WTC11 (cell line): ENCODE data around the gene PTPN5. TPM values are rescaled to one million over a fixed set of nuclear protein-coding genes. Genes with fewer than 3 reads are reported as not detected.

Source experiments
- ATAC-seq: fragments of 200-7000 bp; cut with Tn5 transposase; 2 replicates; pipeline ENCODE4 v1.10.0; 2021; ENCODE audit warnings: mild to moderate bottlenecking, moderate library complexity
- CTCF ChIA-PET: fragments of 300-600 bp; sonication (Branson Sonifier 250); formaldehyde crosslinking; loops from one replicate; lab custom pipeline; 2021; ENCODE audit warnings: antibody characterized with exemption; lab: Charles Lee
- POLR2A ChIA-PET: fragments of 350-600 bp; sonication (Branson Sonifier 250); formaldehyde crosslinking; loops from one replicate; lab custom pipeline; 2021; ENCODE audit warnings: antibody characterized with exemption; lab: Charles Lee
- DNase-seq: peaks from one replicate; pipeline ENCODE4 v3.0.0; 2021; ENCODE audit warnings: low spot score
- H3K27ac Mint-ChIP-seq: 2 replicates; pipeline ENCODE4 v1.8.0; 2021; ENCODE audit warnings: mixed read lengths
- H3K27me3 Mint-ChIP-seq: 2 replicates; pipeline ENCODE4 v1.8.0; 2021; ENCODE audit warnings: low read depth, mild to moderate bottlenecking, moderate library complexity, mixed read lengths
- H3K36me3 Mint-ChIP-seq: 2 replicates; pipeline ENCODE4 v1.8.0; 2021; ENCODE audit warnings: mixed read lengths
- H3K4me1 Mint-ChIP-seq: 2 replicates; pipeline ENCODE4 v1.8.0; 2022; ENCODE audit warnings: mixed read lengths
- H3K4me3 Mint-ChIP-seq: 2 replicates; pipeline ENCODE4 v1.8.0; 2021; ENCODE audit warnings: mild to moderate bottlenecking, moderate library complexity, mixed read lengths
- H3K9me3 Mint-ChIP-seq: 2 replicates; pipeline ENCODE4 v1.8.0; 2021; ENCODE audit warnings: mixed read lengths
- ARID4B ChIP-seq: sonication (generic); formaldehyde crosslinking; IDR thresholded peaks from 2 replicates; pipeline ENCODE4 v1.8.0; 2023; ENCODE audit warnings: missing genetic modification reagents, mild to moderate bottlenecking, borderline replicate concordance
- ATF2 ChIP-seq: sonication (generic); formaldehyde crosslinking; IDR thresholded peaks from 2 replicates; pipeline ENCODE4 v1.8.1; 2022; ENCODE audit warnings: low read depth, missing genetic modification reagents, borderline replicate concordance
- E2F5 ChIP-seq: sonication (generic); formaldehyde crosslinking; IDR thresholded peaks from 2 replicates; pipeline ENCODE4 v1.8.1; 2022; ENCODE audit warnings: mild to moderate bottlenecking, moderate library complexity, missing genetic modification reagents
- FOXJ3 ChIP-seq: sonication (generic); formaldehyde crosslinking; IDR thresholded peaks from 2 replicates; pipeline ENCODE4 v1.9.0; 2021; ENCODE audit warnings: missing genetic modification reagents, mild to moderate bottlenecking, borderline replicate concordance
- MAX ChIP-seq: sonication (generic); formaldehyde crosslinking; IDR thresholded peaks from 2 replicates; pipeline ENCODE4 v1.8.0; 2022; ENCODE audit warnings: mild to moderate bottlenecking, missing genetic modification reagents
- MLX ChIP-seq: sonication (generic); formaldehyde crosslinking; IDR thresholded peaks from 2 replicates; pipeline ENCODE4 v1.8.1; 2023; ENCODE audit warnings: mild to moderate bottlenecking, missing genetic modification reagents, moderate library complexity
- NFATC4 ChIP-seq: fragments of 250-450 bp; sonication (Bioruptor Pico); IDR thresholded peaks from 2 replicates; pipeline ENCODE4 v1.9.0; 2021; ENCODE audit warnings: mild to moderate bottlenecking
- PRDM15 ChIP-seq: sonication (generic); formaldehyde crosslinking; IDR thresholded peaks from 2 replicates; pipeline ENCODE4 v1.8.0; 2022; ENCODE audit warnings: missing genetic modification reagents
- RORB ChIP-seq: fragments of 250-450 bp; sonication (Bioruptor Pico); IDR thresholded peaks from 2 replicates; pipeline ENCODE4 v1.9.0; 2021; ENCODE audit warnings: mild to moderate bottlenecking
- TP53 ChIP-seq: sonication (generic); formaldehyde crosslinking; IDR thresholded peaks from 2 replicates; pipeline ENCODE4 v1.8.1; 2023; ENCODE audit warnings: mild to moderate bottlenecking, missing genetic modification reagents
- USF2 ChIP-seq: sonication (generic); formaldehyde crosslinking; IDR thresholded peaks from 2 replicates; pipeline ENCODE4 v1.8.1; 2023; ENCODE audit warnings: mild to moderate bottlenecking, missing genetic modification reagents, moderate library complexity
- ZNF138 ChIP-seq: sonication (generic); formaldehyde crosslinking; conservative IDR thresholded peaks from 2 replicates; pipeline ENCODE4 v1.8.1; 2022; ENCODE audit warnings: mild to moderate bottlenecking, moderate library complexity, missing genetic modification reagents
- ZNF232 ChIP-seq: sonication (generic); formaldehyde crosslinking; IDR thresholded peaks from 2 replicates; pipeline ENCODE4 v1.8.0; 2022; ENCODE audit warnings: mild to moderate bottlenecking, missing genetic modification reagents
- ZNF263 ChIP-seq: sonication (generic); formaldehyde crosslinking; IDR thresholded peaks from 2 replicates; pipeline ENCODE4 v1.8.1; 2022; ENCODE audit warnings: low read depth, mild to moderate bottlenecking, moderate library complexity, missing genetic modification reagents
- ZNF425 ChIP-seq: fragments of 250-450 bp; sonication (Bioruptor Pico); conservative IDR thresholded peaks from 2 replicates; pipeline ENCODE4 v1.9.0; 2021; ENCODE audit warnings: mild to moderate bottlenecking
- ZNF532 ChIP-seq: fragments of 250-450 bp; sonication (Bioruptor Pico); IDR thresholded peaks from 2 replicates; pipeline ENCODE4 v1.9.0; 2021; ENCODE audit warnings: mild to moderate bottlenecking, borderline replicate concordance
- total RNA-seq: library from RNA; stranded (reverse); gene quantifications from 3 replicates; pipeline ENCODE4 v1.2.3, GENCODE V29; 2021

PTPN5 gene
- total RNA-seq, 1 experiment from 2014 or later: 4.5 TPM

- TF ChIP-seq ARID4B (CRISPR knock-in tag) (no peak), RORB (CRISPR knock-in tag) (no peak), PRDM15 (CRISPR knock-in tag) (no peak), TP53 (CRISPR knock-in tag) (no peak), ATF2 (CRISPR knock-in tag) (no peak)
These were observed 61.6 kb downstream of the PTPN5 start (continued) for GRCh38 chr11:18730020-18730419.

- Mint-ChIP-seq H3K27ac (no peak overlapping the region), H3K9me3 (no peaks in the 10 kb centered on the region), H3K4me3 (no peak overlapping the region), H3K4me1 (peaks cover 18% of the 10 kb centered on the region), H3K27me3 (0 out of 2 replicates have a peak, but pooled peaks cover 6% of the 10 kb centered on the region), H3K36me3 (no peaks in the 10 kb centered on the region)
- DNase-seq (no peak), ATAC-seq (no peak)
- POLR2A ChIA-PET: no interaction called here
- CTCF ChIA-PET: interaction anchor here (1.0 to 3.3 kb wide), 4 partner anchors 8 to 35 kb away, joined by 4 to 28 read pairs (median 16); no protein-coding TSS in a partner anchor
- TF ChIP-seq E2F5 (CRISPR knock-in tag) (no peak), USF2 (CRISPR knock-in tag) (no peak), ZNF263 (CRISPR knock-in tag) (no peak), ZNF138 (CRISPR knock-in tag) (no peak), NFATC4 (CRISPR knock-in tag) (no peak), FOXJ3 (CRISPR knock-in tag) (no peak), MAX (no peak), ZNF425 (CRISPR knock-in tag) (no peak), ZNF532 (no peak), MLX (CRISPR knock-in tag) (no peak), ZNF232 (CRISPR knock-in tag) (no peak)
These were observed 62.2 kb downstream of the PTPN5 start for GRCh38 chr11:18729426-18729825.
